Measurements from ENCODE around the gene RSPO1.
"Not testable (repeated sequence)": the region's sequence is repeated elsewhere in the genome, so short reads cannot be mapped to it uniquely, and the experiment has no call there.

RSPO1 gene

GRCh38 chr1:37616330-37616729 is 18.4 kb downstream of the RSPO1 start:
- no peak for DNase-seq (ENCODE audit: low spot score)

GRCh38 chr1:37614105-37614504 is 20.6 kb downstream of the RSPO1 start:
- DNase-seq (ENCODE audit: low spot score), result no peak

- no peak for DNase-seq (ENCODE audit: low spot score)
Observed at GRCh38 chr1:37612186-37612585, 22.5 kb downstream of the RSPO1 start.

GRCh38 chr1:37609994-37610393 is 24.7 kb downstream of the RSPO1 start:
- no peak for DNase-seq (ENCODE audit: low spot score)

- DNase-seq (ENCODE audit: low spot score), result no peak
Observed at GRCh38 chr1:37609002-37609401, 25.7 kb downstream of the RSPO1 start.

- DNase-seq (ENCODE audit: low spot score), result no peak
Observed at GRCh38 chr1:37606481-37607263, 28.0 kb downstream of the RSPO1 start.

GRCh38 chr1:37605806-37606474 is 28.8 kb downstream of the RSPO1 start:
- no peak for DNase-seq (ENCODE audit: low spot score)

- no peak for DNase-seq (ENCODE audit: low spot score)
Observed at GRCh38 chr1:37605061-37605650, 29.5 kb downstream of the RSPO1 start.

- peak; percentile 31 for DNase-seq (ENCODE audit: low spot score)
Observed at GRCh38 chr1:37602750-37603694, 31.7 kb downstream of the RSPO1 start.

- DNase-seq (ENCODE audit: low spot score), result no peak
Observed at GRCh38 chr1:37601441-37601840, 33.3 kb downstream of the RSPO1 start.

- no peak for DNase-seq (ENCODE audit: low spot score)
Observed at GRCh38 chr1:37599940-37600339, 34.8 kb downstream of the RSPO1 start.

GRCh38 chr1:37596182-37596667 is 38.5 kb downstream of the RSPO1 start:
- no peak for DNase-seq (ENCODE audit: low spot score)

- peak; percentile 94 for DNase-seq (ENCODE audit: low spot score)
Observed at GRCh38 chr1:37595440-37596181, 39.1 kb downstream of the RSPO1 start, which contains the start of gene GNL2. Gene GNL2, minus strand, starts transcription at chr1:37595937. Its CDS starts 115 bp downstream, at chr1:37595822.

- DNase-seq (ENCODE audit: low spot score), result no peak
Observed at GRCh38 chr1:37593726-37594125, 41.0 kb downstream of the RSPO1 start.

- DNase-seq (ENCODE audit: low spot score), result no peak
Observed at GRCh38 chr1:37588939-37589338, 45.8 kb downstream of the RSPO1 start.

GRCh38 chr1:37584544-37584943 is 50.1 kb downstream of the RSPO1 start:
- DNase-seq (ENCODE audit: low spot score), result not testable (repeated sequence)

- DNase-seq (ENCODE audit: low spot score), result no peak
Observed at GRCh38 chr1:37575692-37576091, 59.0 kb downstream of the RSPO1 start.

- DNase-seq (ENCODE audit: low spot score), result no peak
Observed at GRCh38 chr1:37574834-37575480, 59.7 kb downstream of the RSPO1 start.

- DNase-seq (ENCODE audit: low spot score), result no peak
Observed at GRCh38 chr1:37570528-37571334, 64.0 kb downstream of the RSPO1 start.

GRCh38 chr1:37567023-37567422 is 67.7 kb downstream of the RSPO1 start:
- no peak for DNase-seq (ENCODE audit: low spot score)
